ENCODE measurements around the gene LRRC75A. TPM values are rescaled to one million over a fixed set of nuclear protein-coding genes. Genes with fewer than 3 reads are reported as not detected.

LRRC75A gene
- total and polyA plus RNA-seq, 4 donors = 0.08 to 22.6 (median 0.37) TPM

DNA sequence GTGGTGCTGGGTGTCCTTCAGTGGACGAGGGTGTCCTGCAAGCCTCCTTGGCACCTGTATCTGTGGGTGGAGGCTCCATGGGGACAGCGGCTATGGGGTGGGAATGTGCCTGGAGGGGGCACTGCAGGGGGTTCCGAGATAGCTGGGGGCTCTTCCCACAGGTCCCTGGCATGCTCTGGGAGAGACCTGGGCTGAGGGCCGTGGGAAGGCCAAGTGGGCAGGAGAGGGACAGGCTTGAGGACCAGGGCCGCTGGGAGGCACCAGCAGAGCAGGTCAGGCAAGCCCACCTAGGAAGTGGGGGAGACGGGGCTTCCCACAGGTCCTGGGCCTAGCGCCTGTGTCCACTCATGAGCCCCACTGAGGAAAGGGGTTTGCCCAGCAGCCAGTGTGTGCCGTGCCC lies 9.7 kb downstream of the LRRC75A start:
- no peak for TF ChIP-seq EGR1 (IDR thresholded peaks at IDR 0.05; ENCODE audit: low read depth in 2 of 2)
- H3K27ac ChIP-seq (ENCODE audit: low read depth in 1 of 2, low read length in 2 of 2) = no peak overlapping the region
- DNase-seq (ENCODE audit: low spot score) = no peak
- no peaks in the 10 kb centered on the region for H3K27me3 ChIP-seq (ENCODE audit: control insufficient read depth in 4 of 4, insufficient read depth in 4 of 4, low read length in 3 of 4)
- WGBS = 92% methylated on average over 8 of the region's 8 CpGs
- no peak overlapping the region for H3K4me3 ChIP-seq (ENCODE audit: low read depth in 1 of 3, low read length in 3 of 3)
- H3K9me3 ChIP-seq (ENCODE audit: control insufficient read depth in 4 of 4, low read length in 3 of 4) = no peaks in the 10 kb centered on the region
- no peaks in the 10 kb centered on the region for H3K36me3 ChIP-seq (ENCODE audit: control insufficient read depth in 4 of 4, insufficient read depth in 3 of 4, low read depth in 1 of 4, low read length in 3 of 4)
- H3K4me1 ChIP-seq (ENCODE audit: control insufficient read depth in 4 of 4, insufficient read depth in 4 of 4, low read length in 3 of 4) = peaks cover 0 to 12% (median 3%) of the 10 kb centered on the region in 4 donors
- H3K9ac ChIP-seq (ENCODE audit: low read depth in 1 of 2, low read length in 2 of 2) = no peak overlapping the region

- no peak overlapping the region for H3K4me3 ChIP-seq (ENCODE audit: low read depth in 1 of 3, low read length in 3 of 3)
- H3K27ac ChIP-seq (ENCODE audit: low read depth in 1 of 2, low read length in 2 of 2) = no peak overlapping the region
- H3K36me3 ChIP-seq (ENCODE audit: control insufficient read depth in 4 of 4, insufficient read depth in 3 of 4, low read depth in 1 of 4, low read length in 3 of 4) = no peaks in the 10 kb centered on the region
- DNase-seq (ENCODE audit: low spot score) = no peak
- WGBS = 85% methylated on average over 6 of the region's 6 CpGs
- H3K4me1 ChIP-seq (ENCODE audit: control insufficient read depth in 4 of 4, insufficient read depth in 4 of 4, low read length in 3 of 4) = peaks cover 0 to 10% (median 3%) of the 10 kb centered on the region in 4 donors
- H3K27me3 ChIP-seq (ENCODE audit: control insufficient read depth in 4 of 4, insufficient read depth in 4 of 4, low read length in 3 of 4) = no peaks in the 10 kb centered on the region
- H3K9me3 ChIP-seq (ENCODE audit: control insufficient read depth in 4 of 4, low read length in 3 of 4) = no peaks in the 10 kb centered on the region
- no peak for TF ChIP-seq RAD21 (IDR thresholded peaks at IDR 0.05)
- no peak for TF ChIP-seq TAF1 (conservative IDR thresholded peaks at IDR 0.05)
- TF ChIP-seq RXRA (IDR thresholded peaks at IDR 0.05) = no peak
- no peak for TF ChIP-seq MAX (IDR thresholded peaks at IDR 0.05)
- no peak for TF ChIP-seq NR2F2 (IDR thresholded peaks at IDR 0.05)
- TF ChIP-seq, protein P1, sequence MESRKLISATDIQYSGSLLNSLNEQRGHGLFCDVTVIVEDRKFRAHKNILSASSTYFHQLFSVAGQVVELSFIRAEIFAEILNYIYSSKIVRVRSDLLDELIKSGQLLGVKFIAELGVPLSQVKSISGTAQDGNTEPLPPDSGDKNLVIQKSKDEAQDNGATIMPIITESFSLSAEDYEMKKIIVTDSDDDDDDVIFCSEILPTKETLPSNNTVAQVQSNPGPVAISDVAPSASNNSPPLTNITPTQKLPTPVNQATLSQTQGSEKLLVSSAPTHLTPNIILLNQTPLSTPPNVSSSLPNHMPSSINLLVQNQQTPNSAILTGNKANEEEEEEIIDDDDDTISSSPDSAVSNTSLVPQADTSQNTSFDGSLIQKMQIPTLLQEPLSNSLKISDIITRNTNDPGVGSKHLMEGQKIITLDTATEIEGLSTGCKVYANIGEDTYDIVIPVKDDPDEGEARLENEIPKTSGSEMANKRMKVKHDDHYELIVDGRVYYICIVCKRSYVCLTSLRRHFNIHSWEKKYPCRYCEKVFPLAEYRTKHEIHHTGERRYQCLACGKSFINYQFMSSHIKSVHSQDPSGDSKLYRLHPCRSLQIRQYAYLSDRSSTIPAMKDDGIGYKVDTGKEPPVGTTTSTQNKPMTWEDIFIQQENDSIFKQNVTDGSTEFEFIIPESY (IDR thresholded peaks at IDR 0.05) = no peak
- TF ChIP-seq REST (IDR thresholded peaks at IDR 0.05) = no peak
- TF ChIP-seq FOXA2 (IDR thresholded peaks at IDR 0.05) = no peak
- TF ChIP-seq HNF4G (IDR thresholded peaks at IDR 0.05) = no peak
- TF ChIP-seq YY1 (IDR thresholded peaks at IDR 0.05) = no peak
- TF ChIP-seq CTCF (IDR thresholded peaks at IDR 0.05; ENCODE audit: low read depth, low read length, missing input control) = no peak
- no peak for TF ChIP-seq GABPA (IDR thresholded peaks at IDR 0.05 in 1 of 2, conservative IDR thresholded peaks at IDR 0.05 in 1 of 2)
- TF ChIP-seq, protein P2, sequence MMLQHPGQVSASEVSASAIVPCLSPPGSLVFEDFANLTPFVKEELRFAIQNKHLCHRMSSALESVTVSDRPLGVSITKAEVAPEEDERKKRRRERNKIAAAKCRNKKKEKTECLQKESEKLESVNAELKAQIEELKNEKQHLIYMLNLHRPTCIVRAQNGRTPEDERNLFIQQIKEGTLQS (IDR thresholded peaks at IDR 0.05) = no peak
- no peak for TF ChIP-seq JUND (IDR thresholded peaks at IDR 0.05)
- no peak overlapping the region for H3K9ac ChIP-seq (ENCODE audit: low read depth in 1 of 2, low read length in 2 of 2)
Measured at GRCh38 chr17:16480995-16481394, 11.0 kb downstream of the LRRC75A start.
